CD14-positive monocyte (primary cell): Measurements from ENCODE around the gene NEDD4L. TPM values are rescaled to one million over a fixed set of nuclear protein-coding genes. Genes with fewer than 3 reads are reported as not detected.

ENCODE experiments used
- DNase-seq, 3 donors: peaks; one replicate each; pipeline ENCODE4 v3.0.0-alpha.2; 2011 to 2022
- H2AFZ ChIP-seq: 2 replicates; pipeline ENCODE4 v1.6.0; 2012; ENCODE audit warnings: mild to moderate bottlenecking, low read depth, low read length, inconsistent platforms; ENCODE audit not compliant: insufficient read depth, poor library complexity, severe bottlenecking
- H3K27ac ChIP-seq, 2 donors: 1 replicate in 1 of 2; 2 replicates in 1 of 2; pipeline ENCODE4 v1.5.1; 2012 to 2013; ENCODE audit warnings: low read length in 2 of 2, control low read depth in 1 of 2, inconsistent platforms in 1 of 2, low read depth in 1 of 2, mild to moderate bottlenecking in 1 of 2
- H3K27me3 ChIP-seq, 2 donors: one replicate each; pipeline versions ENCODE4 v1.6.0 to v1.6.1; 2011 to 2013; ENCODE audit warnings: low read length in 2 of 2; ENCODE audit not compliant: control insufficient read depth in 2 of 2, insufficient read depth in 2 of 2
- H3K36me3 ChIP-seq, 2 donors: replicated peaks in 1 of 2; 1 replicate in 1 of 2; 2 replicates in 1 of 2; pipeline versions ENCODE4 v1.5.1 to v1.6.1; 2012 to 2013; ENCODE audit warnings: low read length in 2 of 2, control low read depth in 1 of 2, inconsistent platforms in 1 of 2, mild to moderate bottlenecking in 1 of 2; ENCODE audit not compliant: insufficient read depth in 2 of 2, control insufficient read depth in 1 of 2
- H3K4me1 ChIP-seq, 2 donors: 1 replicate in 1 of 2; 2 replicates in 1 of 2; pipeline versions ENCODE4 v1.5.1 to v1.6.1; 2012 to 2013; ENCODE audit warnings: low read length in 2 of 2, control low read depth in 1 of 2, inconsistent platforms in 1 of 2, mild to moderate bottlenecking in 1 of 2, moderate library complexity in 1 of 2; ENCODE audit not compliant: insufficient read depth in 2 of 2, control insufficient read depth in 1 of 2
- H3K4me2 ChIP-seq: replicated peaks from 2 replicates; pipeline ENCODE3; 2012; ENCODE audit warnings: low read length, moderate library complexity, mild to moderate bottlenecking; ENCODE audit not compliant: poor library complexity, severe bottlenecking; ENCODE audit errors: extremely low read depth
- H3K4me3 ChIP-seq, 3 experiments: fragments of 200-600 bp in 1 of 3; sonication (generic) in 1 of 3; replicated peaks in 1 of 3; 1 replicate in 2 of 3; 2 replicates in 1 of 3; pipeline ENCODE4 v1.5.1; 2011 to 2013; ENCODE audit warnings: low read length in 3 of 3, mild to moderate bottlenecking in 3 of 3, control low read depth in 2 of 3, low read depth in 2 of 3, inconsistent platforms in 1 of 3, moderate library complexity in 1 of 3
- H3K79me2 ChIP-seq: 2 replicates; pipeline ENCODE4 v1.6.0; 2012; ENCODE audit warnings: mild to moderate bottlenecking, control low read depth, inconsistent platforms, low read length, moderate library complexity; ENCODE audit not compliant: insufficient read depth
- H3K9ac ChIP-seq: 2 replicates; pipeline ENCODE4 v1.6.0; 2017; ENCODE audit warnings: low read length, mild to moderate bottlenecking; ENCODE audit not compliant: insufficient read depth, poor library complexity, severe bottlenecking
- H3K9me3 ChIP-seq, 2 donors: replicated peaks in 1 of 2; 1 replicate in 1 of 2; 2 replicates in 1 of 2; pipeline versions ENCODE4 v1.5.1 to v1.6.1; 2012 to 2013; ENCODE audit warnings: low read length in 2 of 2, control low read depth in 1 of 2; ENCODE audit not compliant: control insufficient read depth in 1 of 2, insufficient read depth in 1 of 2
- H4K20me1 ChIP-seq: 2 replicates; pipeline ENCODE4 v1.6.0; 2012; ENCODE audit warnings: mild to moderate bottlenecking, low read length, control low read depth, moderate library complexity; ENCODE audit not compliant: insufficient read depth
- H3K27ac Mint-ChIP-seq, 7 donors: one replicate each; pipeline ENCODE4 v1.8.0; 2020; ENCODE audit warnings: mild to moderate bottlenecking in 7 of 7, mixed read lengths in 7 of 7, moderate library complexity in 6 of 7, inconsistent platforms in 2 of 7
- H3K27me3 Mint-ChIP-seq, 3 donors: one replicate each; pipeline ENCODE4 v1.8.0; 2021 to 2022; ENCODE audit warnings: low read depth in 3 of 3, mild to moderate bottlenecking in 3 of 3, mixed read lengths in 3 of 3, moderate library complexity in 3 of 3, inconsistent platforms in 1 of 3
- H3K36me3 Mint-ChIP-seq, 2 donors: one replicate each; pipeline ENCODE4 v1.8.0; 2020; ENCODE audit warnings: mixed read lengths in 2 of 2, inconsistent platforms in 1 of 2, mild to moderate bottlenecking in 1 of 2
- H3K4me1 Mint-ChIP-seq: one replicate; pipeline ENCODE4 v1.8.0; 2020; ENCODE audit warnings: mild to moderate bottlenecking, mixed read lengths
- H3K4me3 Mint-ChIP-seq, 2 donors: one replicate each; pipeline ENCODE4 v1.8.0; 2020; ENCODE audit warnings: mild to moderate bottlenecking in 2 of 2, mixed read lengths in 2 of 2, moderate library complexity in 1 of 2
- H3K9me3 Mint-ChIP-seq, 7 donors: one replicate each; pipeline ENCODE4 v1.8.0; 2020 to 2022; ENCODE audit warnings: mixed read lengths in 7 of 7, mild to moderate bottlenecking in 6 of 7, moderate library complexity in 6 of 7, inconsistent platforms in 2 of 7
- CTCF ChIP-seq: fragments of 200-600 bp; IDR thresholded peaks from one replicate; pipeline ENCODE4 v1.8.0; 2022; ENCODE audit warnings: antibody characterized with exemption, mild to moderate bottlenecking
- WGBS: methylation state at CpG from one replicate; pipeline ENCODE4 v1.1.5; 2013; ENCODE audit warnings: missing lambda C conversion rate; ENCODE audit not compliant: insufficient coverage; 5-methylcytosine and 5-hydroxymethylcytosine counted together
- intact Hi-C, 2 donors: fragments of 100-400 bp; cut with micrococcal nuclease; formaldehyde crosslinking; loops; one replicate each; pipeline versions ENCODE4 v1.15.0 to v1.15.1; 2023
- polyA plus RNA-seq, 3 donors: library from polyadenylated mRNA; depleted of rRNA in 1 of 3; unstranded in 2 of 3; stranded (reverse) in 1 of 3; fragments of 300-500 nt in 2 of 3; fragments of >200 nt in 1 of 3; fragmentation: Illumina TruSeq in 2 of 3; gene quantifications; 1 replicate in 2 of 3; 2 replicates in 1 of 3; pipeline ENCODE4 v1.2.3, GENCODE V29; 2012 to 2021

The NEDD4L gene
- polyA plus RNA-seq, 3 donors, result 2.5 to 5.2 (median 4.5) TPM

GRCh38 chr18:58345875-58346274 is 301.8 kb downstream of the NEDD4L start:
- Mint-ChIP-seq H3K36me3 (no peaks in the 10 kb centered on the region), H3K4me1 (peaks cover 16% of the 10 kb centered on the region), H3K27me3 (peaks cover 0 to 2% (median 0%) of the 10 kb centered on the region in 3 donors), H3K4me3 (no peak overlapping the region), H3K27ac (peak overlapping the region in 2 of 7 donors; percentile 50 to 82), H3K9me3 (no peaks in the 10 kb centered on the region)
- Histone ChIP-seq H3K27me3 (no peaks in the 10 kb centered on the region), H3K4me2 (no peak overlapping the region), H3K27ac (no peak overlapping the region), H3K4me1 (peaks cover 12 to 16% of the 10 kb centered on the region in 2 donors), H3K4me3 (no peak overlapping the region), H3K79me2 (no peaks in the 10 kb centered on the region), H3K9ac (no peak overlapping the region), H4K20me1 (no peaks in the 10 kb centered on the region), H2AFZ (no peak overlapping the region), H3K36me3 (no peaks in the 10 kb centered on the region), H3K9me3 (no peaks in the 10 kb centered on the region)
- intact Hi-C loops, result no loop called here
- 95% methylated on average over 4 of the region's 6 CpGs for WGBS
- DNase-seq, result no peak
- no peak for TF ChIP-seq CTCF

- no peak for TF ChIP-seq CTCF
- no peak overlapping the region for H3K27ac ChIP-seq
- H3K9me3 Mint-ChIP-seq, result no peaks in the 10 kb centered on the region
- H2AFZ ChIP-seq, result no peak overlapping the region
- H3K36me3 ChIP-seq, result no peaks in the 10 kb centered on the region
- H3K4me3 Mint-ChIP-seq, result no peak overlapping the region
- WGBS, result 95% methylated on average over 4 of the region's 7 CpGs
- H4K20me1 ChIP-seq, result no peaks in the 10 kb centered on the region
- no peak overlapping the region for H3K4me2 ChIP-seq
- H3K4me3 ChIP-seq, result no peak overlapping the region
- no peaks in the 10 kb centered on the region for H3K79me2 ChIP-seq
- peak overlapping the region in 1 of 7 donors; percentile 9 for H3K27ac Mint-ChIP-seq
- DNase-seq, result no peak
- H3K4me1 Mint-ChIP-seq, result peaks cover 11% of the 10 kb centered on the region
- H3K9me3 ChIP-seq, result no peaks in the 10 kb centered on the region
- H3K4me1 ChIP-seq, result peaks cover 12 to 16% of the 10 kb centered on the region in 2 donors
- no peak overlapping the region for H3K9ac ChIP-seq
- no peaks in the 10 kb centered on the region for H3K36me3 Mint-ChIP-seq
- no peaks in the 10 kb centered on the region for H3K27me3 ChIP-seq
- peaks cover 0 to 2% (median 0%) of the 10 kb centered on the region in 3 donors for H3K27me3 Mint-ChIP-seq
- intact Hi-C loops, result no loop called here
Observed at GRCh38 chr18:58347135-58347534, 303.1 kb downstream of the NEDD4L start.
